GM19193 (cell line): ENCODE measurements around the gene HOXB3.

ENCODE experiments used
- POLR2A ChIP-seq: IDR thresholded peaks from 4 replicates; pipeline ENCODE4 v1.6.1; 2011; ENCODE audit not compliant: insufficient read depth, insufficient read length; ENCODE audit errors: extremely low read depth

HOXB3 gene

GRCh38 chr17:48618256-48618896 is 28.3 kb upstream of the HOXB3 start:
- TF ChIP-seq POLR2A: no peak

GRCh38 chr17:48617471-48618255 is 27.6 kb upstream of the HOXB3 start:
- no peak for TF ChIP-seq POLR2A

- TF ChIP-seq POLR2A: no peak
Measured at GRCh38 chr17:48616717-48617470, 26.9 kb upstream of the HOXB3 start.

GRCh38 chr17:48615963-48616716 is 26.1 kb upstream of the HOXB3 start:
- no peak for TF ChIP-seq POLR2A

GRCh38 chr17:48615047-48615962 is 25.3 kb upstream of the HOXB3 start, which contains the start of gene HOXB8:
Gene HOXB8, minus strand, starts transcription at chr17:48615292. Its CDS starts 588 bp downstream, at chr17:48614704.
- TF ChIP-seq POLR2A: no peak

GRCh38 chr17:48613862-48614694 is 24.0 kb upstream of the HOXB3 start:
- TF ChIP-seq POLR2A: no peak

GRCh38 chr17:48612854-48613691 is 23.0 kb upstream of the HOXB3 start:
- no peak for TF ChIP-seq POLR2A

- no peak for TF ChIP-seq POLR2A
Measured at GRCh38 chr17:48612456-48612853, 22.4 kb upstream of the HOXB3 start.

- TF ChIP-seq POLR2A: no peak
Measured at GRCh38 chr17:48611681-48612455, 21.8 kb upstream of the HOXB3 start.

- TF ChIP-seq POLR2A: no peak
Measured at GRCh38 chr17:48611213-48611612, 21.2 kb upstream of the HOXB3 start.
